Epidermal melanocyte (primary cell): Measurements from ENCODE around the gene OR4D2.
"Not testable (repeated sequence)": the region's sequence is repeated elsewhere in the genome, so short reads cannot be mapped to it uniquely, and the experiment has no call there.

ENCODE experiments used
- DNase-seq: peaks from one replicate; pipeline ENCODE4 v3.0.0; 2011; ENCODE audit warnings: low spot score; ENCODE audit not compliant: insufficient read length

Gene OR4D2

GRCh38 chr17:58166682-58167081, at the start of gene OR4D2:
Gene OR4D2 (plus strand): TSS chr17:58166982. CDS start chr17:58169656, 2,674 bp downstream.
- no peak for DNase-seq

GRCh38 chr17:58117382-58117781, 49.4 kb upstream of the OR4D2 start:
- no peak for DNase-seq

DNA sequence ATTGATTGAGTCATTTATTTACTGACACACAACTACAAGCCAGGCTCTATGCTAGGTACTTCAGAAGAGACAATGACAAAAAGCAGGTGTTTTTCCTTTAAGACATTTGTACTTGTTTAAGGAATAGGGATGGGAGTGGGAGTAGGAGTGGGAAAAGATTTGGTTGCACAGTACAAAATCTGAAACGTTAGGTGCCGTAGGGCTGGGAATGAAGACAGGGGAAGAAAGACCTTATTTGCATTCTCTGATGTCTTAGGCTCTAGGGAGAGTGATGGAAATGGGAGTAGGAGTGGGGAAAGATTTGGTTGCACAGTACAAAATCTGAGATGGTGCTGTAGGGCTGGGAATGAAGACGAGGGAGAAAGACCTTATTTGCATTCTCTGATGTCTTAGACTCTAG, 47.3 kb upstream of the OR4D2 start:
- no peak for DNase-seq

DNA sequence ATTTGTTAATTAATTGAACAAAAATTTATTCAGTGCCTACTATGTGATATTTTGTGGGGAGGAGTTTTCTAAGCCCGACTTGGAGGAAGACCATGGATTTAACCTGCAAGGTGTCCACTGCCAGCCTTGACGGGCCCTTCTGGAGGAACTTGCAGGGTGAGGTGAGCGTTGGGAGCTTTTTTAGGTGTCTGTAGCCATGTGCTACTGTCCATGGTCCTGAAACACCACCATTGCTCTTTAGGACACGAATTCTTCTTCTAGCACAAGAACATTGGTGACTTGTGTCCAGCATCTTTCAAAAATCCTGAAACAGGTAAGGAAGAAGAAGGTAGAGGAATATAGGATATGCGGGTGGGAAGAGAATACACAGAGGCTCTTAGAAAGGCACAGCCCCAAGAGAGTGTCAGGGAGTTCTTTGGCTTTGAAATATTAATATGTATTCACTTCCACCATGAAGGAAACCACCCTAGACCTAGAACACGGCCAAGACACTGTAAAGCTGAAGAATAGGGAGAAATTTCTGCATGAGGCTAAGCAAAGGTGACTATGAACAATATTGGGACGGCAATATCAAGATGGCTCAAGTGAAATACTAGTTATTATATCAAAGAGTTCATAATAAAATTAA, 46.5 kb upstream of the OR4D2 start:
- DNase-seq: no peak

DNA sequence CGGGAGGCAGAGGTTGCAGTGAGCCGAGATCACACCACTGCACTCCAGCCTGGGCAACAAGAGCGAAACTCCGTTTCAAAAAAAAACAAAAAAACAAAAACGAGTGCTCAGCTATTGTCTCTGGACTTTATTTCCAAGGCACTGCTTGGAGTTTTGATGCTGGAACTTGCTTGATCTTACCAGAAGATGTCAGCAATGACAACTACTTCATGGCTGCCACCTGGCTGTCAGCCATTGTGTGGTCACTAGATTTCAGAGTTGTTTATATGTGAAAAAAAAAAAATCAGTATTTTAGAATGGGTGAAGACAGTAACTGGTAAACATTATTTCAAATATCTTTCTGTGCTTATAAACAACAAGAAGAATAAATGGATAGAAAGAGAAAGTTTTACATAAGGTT, 44.9 kb upstream of the OR4D2 start:
- DNase-seq: no peak

- no peak for DNase-seq
Measured at GRCh38 chr17:58127846-58128245, 38.9 kb upstream of the OR4D2 start.

- not testable (repeated sequence) for DNase-seq
Measured at GRCh38 chr17:58132697-58133096, 34.1 kb upstream of the OR4D2 start.

GRCh38 chr17:58136669-58137279, 30.0 kb upstream of the OR4D2 start:
- no peak for DNase-seq

GRCh38 chr17:58141505-58141904, 25.3 kb upstream of the OR4D2 start:
- DNase-seq: no peak

DNA sequence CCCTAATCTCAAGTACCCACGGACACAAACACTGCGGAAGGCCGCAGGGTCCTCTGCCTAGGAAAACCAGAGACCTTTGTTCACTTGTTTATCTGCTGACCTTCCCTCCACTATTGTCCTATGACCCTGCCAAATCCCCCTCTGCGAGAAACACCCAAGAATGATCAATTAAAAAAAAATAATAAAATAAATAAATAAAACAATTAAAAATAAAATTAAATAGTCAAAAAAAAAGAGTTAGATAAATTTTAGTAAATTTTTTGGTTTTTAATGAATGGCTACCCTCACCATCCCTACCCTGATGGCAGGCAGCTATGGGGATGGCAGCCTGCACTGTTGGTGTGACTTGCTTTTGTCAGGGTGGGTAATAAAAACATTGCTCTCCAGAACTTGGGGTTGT, 23.4 kb upstream of the OR4D2 start:
- DNase-seq: not testable (repeated sequence)

- no peak for DNase-seq
Measured at GRCh38 chr17:58144801-58145200, 22.0 kb upstream of the OR4D2 start.

DNA sequence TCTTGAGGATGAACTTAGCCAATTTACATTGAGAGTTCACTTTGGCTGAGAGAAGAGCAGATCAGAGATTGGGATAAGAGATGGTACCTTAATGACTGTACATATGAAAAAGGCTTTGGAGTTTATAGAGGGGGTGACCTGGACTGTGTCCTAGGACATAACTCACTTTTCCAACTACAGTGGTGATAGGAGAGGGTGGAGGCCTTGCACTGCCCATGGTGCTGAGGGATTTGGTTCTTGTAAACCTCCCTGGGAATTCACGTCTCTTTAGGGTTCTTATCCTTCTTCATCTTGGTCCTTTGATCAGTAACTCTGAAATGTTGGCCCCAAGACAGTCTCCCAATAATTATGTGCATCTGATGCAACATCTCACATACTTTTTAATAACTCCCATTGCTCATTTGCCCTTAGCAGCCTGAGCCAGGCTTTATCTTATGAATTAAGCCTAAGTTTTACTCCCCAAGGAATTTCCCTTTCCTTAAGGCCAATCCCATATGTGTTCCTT, 18.8 kb upstream of the OR4D2 start, which contains the start of gene OR4D1:
Gene OR4D1 (plus strand): TSS at position 455 of the 505 bp plus-strand sequence. CDS start 6,770 bp downstream, outside the sequence.
- no peak for DNase-seq

DNA sequence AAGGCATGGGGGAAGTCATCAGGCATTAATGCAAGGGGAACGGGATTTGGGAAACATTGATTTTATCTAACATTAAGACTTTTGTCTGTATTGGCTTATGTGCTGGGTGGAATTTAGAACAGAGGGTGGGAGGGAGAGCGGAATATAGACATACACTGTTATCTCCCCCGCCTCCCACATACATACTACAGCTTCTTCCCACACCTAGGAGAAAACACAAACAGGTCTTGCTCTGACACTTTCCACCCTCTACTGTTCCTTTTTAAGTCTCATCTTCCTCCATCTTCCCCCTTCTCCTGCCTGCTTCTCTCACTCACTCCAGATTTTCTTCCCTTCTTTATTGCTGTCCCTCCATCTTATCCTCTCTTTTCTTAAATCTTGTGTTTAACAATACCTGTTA, 18.2 kb upstream of the OR4D2 start:
- no peak for DNase-seq

DNA sequence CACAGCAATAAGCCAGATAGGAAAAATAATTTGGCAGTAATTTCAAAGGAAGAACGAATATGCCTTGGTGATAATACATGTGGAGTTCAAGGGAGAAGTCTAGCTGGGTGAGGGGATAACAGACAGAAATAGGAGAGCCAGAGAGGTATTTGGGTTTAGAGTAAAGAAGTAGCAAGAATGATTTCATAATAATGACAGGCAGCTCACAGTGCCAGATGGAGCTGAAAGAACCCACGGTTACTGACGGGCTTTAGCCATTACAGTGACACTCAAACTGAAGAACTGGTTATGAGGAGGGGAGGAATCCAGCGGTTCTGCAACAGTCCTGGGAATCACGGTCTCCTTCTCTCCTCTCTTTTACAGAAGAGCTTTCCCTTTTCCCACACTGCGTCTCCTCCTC, 16.4 kb upstream of the OR4D2 start:
- no peak for DNase-seq

- no peak for DNase-seq
Measured at GRCh38 chr17:58153046-58153445, 13.7 kb upstream of the OR4D2 start.

DNA sequence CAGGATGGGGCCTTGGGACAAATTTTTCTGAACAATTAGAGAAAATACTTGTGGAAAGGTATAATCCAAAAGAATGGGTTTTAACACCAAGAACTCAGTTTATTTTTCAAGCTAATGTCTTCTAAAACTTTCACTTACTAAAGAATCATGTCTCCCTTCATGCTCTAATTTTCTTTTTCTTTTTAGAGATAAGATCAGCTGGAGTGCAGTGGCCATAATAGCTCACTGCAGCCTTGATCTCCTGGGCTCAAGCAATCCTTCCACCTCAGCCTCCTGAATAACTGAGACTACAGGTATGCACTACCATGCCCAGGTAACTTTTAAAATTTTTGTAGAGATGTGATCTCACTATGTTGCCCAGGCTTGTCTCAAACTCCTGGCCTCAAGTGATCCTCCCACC, 13.1 kb upstream of the OR4D2 start:
- no peak for DNase-seq

- DNase-seq: no peak
Measured at GRCh38 chr17:58156839-58157803, 9.7 kb upstream of the OR4D2 start.

- DNase-seq: no peak
Measured at GRCh38 chr17:58158181-58158580, 8.6 kb upstream of the OR4D2 start.

- no peak for DNase-seq
Measured at GRCh38 chr17:58161566-58161965, 5.2 kb upstream of the OR4D2 start.

GRCh38 chr17:58165981-58166380, 801 bp upstream of the OR4D2 start:
- no peak for DNase-seq

DNA sequence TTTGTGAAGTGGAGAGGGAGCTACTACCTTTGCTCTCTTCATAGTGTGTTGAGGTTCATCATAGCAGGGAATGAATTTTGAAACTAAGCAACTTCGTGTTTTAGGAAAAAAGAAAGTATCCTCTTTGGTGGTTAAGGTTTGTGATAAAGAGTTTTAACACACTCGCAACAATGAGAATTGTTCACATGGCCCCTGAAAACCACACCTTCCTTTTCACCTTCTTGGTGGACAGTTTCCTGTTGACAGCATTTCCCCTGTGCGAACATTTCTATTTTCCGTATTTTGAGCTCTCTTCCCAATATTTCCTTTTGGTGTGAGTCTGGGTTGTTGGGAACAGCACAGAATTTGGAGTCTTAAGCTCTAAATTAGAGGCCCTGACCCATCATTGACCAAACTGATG, 3.8 kb downstream of the OR4D2 start:
- DNase-seq: no peak
